ENCODE data around the gene KDM1A.
"Not testable (repeated sequence)": the region's sequence is repeated elsewhere in the genome, so short reads cannot be mapped to it uniquely, and the experiment has no call there.

KDM1A gene

DNA sequence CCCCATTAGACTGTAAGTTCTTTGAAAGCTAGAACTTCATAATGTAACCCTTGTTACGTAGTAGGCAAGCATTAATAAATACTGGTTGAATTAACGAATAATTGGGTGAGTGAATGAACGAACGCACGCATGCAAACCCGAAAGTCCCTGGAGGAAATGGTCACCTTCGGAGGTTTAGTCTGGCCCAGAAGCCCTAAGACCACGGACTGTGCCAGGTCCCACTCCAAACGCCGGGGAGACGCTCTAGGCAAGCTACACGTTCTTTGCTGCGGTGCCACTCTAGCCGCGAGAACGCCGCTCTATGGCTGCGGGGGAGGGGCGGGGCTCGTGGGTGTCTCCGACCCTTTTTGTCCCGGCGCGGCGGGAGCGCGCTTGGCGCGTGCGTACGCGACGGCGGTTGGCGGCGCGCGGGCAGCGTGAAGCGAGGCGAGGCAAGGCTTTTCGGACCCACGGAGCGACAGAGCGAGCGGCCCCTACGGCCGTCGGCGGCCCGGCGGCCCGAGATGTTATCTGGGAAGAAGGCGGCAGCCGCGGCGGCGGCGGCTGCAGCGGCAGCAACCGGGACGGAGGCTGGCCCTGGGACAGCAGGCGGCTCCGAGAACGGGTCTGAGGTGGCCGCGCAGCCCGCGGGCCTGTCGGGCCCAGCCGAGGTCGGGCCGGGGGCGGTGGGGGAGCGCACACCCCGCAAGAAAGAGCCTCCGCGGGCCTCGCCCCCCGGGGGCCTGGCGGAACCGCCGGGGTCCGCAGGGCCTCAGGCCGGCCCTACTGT, at the start of gene KDM1A:
TSS of gene KDM1A (plus strand) at position 375 of the 769 bp plus-strand sequence. CDS start at position 504, 129 bp downstream.
- peak; percentile 93 for DNase-seq

DNA sequence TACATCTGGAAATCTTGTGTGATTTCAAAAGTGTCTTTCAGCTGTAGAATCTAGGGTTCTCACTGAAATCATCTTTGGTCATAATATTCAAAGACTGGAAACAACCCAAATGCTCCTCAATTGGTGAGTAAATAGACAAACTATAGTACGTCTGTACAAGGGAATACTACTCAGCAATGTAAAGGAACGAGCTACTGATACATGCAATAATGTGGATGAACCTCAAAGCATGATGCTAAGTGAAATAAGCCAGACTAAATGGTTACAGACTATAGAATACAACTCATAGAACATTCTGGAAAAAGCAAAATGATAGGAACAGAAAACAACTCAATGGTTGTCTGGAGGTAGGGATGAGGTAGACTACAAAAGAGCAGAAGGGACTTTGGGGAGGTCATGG, 49.2 kb upstream of the KDM1A start:
- DNase-seq: no peak

DNA sequence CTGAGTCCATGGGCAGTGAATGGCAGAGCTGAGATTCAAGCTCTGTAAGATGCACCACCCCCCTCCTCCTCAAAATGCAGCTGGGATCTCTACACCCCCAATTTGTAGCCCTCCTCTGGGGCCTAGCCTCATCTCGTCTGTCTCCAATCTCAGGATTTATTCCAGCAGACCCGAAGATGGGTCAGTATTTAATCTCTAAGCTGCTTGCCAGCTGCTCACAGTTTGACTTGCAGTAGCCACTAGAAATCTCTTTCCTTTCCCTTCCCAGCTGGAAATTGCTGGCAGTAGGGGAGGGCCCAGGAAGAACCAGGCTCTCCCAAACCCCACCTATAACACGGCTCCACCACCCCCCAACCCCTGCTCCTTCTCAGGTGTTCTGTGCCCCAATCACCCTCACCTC, 48.1 kb upstream of the KDM1A start:
- no peak for DNase-seq

DNA sequence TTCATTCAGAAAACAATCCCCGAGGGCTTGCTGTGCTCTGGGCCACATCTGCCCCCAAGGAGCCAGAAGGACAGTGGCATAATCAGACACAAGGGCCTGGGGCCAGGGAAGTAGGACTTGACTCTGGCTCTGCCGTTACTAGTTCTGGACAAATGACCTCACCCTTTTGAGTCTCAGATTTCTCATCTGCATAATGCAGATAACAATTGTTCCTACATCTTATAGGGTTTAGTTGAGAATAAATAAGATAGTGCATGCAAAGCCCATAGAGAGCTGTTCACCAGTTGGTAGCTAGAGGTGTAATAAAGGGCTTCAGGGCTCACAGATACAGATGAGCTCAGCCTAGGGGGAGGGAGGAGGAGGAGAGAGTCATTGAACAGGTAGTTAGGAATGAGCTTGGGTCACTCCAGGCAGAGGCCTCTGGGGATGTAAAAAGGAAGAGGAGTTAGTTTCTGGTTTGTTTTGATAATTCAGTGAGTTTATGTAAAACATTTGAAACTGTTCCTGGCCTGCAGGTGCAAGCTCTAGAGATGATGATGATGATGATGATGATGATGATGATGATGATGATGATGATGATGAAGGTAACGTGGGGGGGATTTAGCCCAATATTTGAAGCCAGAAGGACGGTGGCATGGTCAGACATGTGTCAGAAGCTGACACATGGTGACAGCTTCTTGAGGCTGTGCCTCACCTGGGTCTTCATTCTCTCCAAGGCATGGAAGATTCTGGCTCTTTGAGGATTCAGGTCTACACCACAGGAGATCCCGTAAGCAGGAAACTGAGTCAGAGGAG, 47.5 kb upstream of the KDM1A start:
- DNase-seq: no peak

DNA sequence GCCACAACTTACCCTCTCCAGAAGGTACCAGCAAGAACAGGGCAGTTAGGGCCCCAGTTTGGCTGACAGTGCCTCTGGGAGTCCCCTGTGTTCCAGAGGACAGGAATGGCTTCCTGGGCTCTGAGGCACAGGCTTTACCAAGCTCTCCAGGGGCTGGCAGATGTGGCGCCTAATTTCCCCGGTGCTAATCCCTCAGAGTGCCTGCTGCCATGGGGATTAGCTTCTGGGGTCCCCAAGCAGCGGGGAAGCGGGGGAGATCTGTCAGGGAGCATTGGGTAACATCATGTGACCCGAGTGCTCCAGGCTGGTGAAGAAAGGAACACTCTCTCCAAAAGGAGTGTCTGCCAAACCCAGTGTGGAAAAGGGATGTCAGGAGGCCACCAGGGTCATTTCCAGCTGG, 46.5 kb upstream of the KDM1A start, which contains the start of gene LACTBL1:
TSS of gene LACTBL1 (minus strand) at position 107 of the 400 bp plus-strand sequence. CDS start 550 bp downstream, outside the sequence.
- no peak for DNase-seq

DNA sequence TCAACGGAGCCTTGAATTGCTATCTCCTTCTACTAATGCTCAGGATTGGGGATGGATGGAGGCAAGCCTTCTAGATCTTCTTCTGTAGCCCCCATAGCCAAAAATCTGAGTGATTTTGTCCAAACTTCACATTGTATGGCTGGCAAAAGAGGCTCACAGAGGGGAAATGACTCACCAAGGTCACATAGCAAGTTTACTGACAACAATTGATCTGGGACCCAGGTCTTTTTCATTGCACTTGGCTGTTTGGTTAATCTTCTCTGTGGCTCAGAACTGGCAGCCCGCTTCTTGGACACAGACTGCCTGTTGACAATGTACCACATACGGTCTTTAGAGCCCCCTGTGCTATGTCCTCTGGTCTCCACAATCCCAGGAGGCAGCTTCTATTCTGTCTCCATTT, 43.6 kb upstream of the KDM1A start:
- no peak for DNase-seq

DNA sequence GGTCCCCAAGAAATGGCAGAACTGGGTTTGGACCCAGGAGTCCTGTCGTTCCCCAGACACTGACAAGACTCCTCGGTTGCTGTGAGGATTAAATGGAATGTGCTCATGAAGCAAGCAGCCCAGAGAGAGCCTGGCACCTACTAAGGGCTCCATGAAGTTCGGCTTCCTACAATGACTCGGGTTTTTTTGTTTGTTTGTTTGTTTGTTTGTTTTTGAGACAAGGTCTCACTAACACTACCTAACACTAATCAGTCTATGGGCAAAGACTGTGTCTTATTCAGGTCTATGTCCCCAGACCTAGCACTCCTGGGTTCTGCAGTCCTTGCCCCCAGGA, 43.2 kb upstream of the KDM1A start:
- no peak for DNase-seq

DNA sequence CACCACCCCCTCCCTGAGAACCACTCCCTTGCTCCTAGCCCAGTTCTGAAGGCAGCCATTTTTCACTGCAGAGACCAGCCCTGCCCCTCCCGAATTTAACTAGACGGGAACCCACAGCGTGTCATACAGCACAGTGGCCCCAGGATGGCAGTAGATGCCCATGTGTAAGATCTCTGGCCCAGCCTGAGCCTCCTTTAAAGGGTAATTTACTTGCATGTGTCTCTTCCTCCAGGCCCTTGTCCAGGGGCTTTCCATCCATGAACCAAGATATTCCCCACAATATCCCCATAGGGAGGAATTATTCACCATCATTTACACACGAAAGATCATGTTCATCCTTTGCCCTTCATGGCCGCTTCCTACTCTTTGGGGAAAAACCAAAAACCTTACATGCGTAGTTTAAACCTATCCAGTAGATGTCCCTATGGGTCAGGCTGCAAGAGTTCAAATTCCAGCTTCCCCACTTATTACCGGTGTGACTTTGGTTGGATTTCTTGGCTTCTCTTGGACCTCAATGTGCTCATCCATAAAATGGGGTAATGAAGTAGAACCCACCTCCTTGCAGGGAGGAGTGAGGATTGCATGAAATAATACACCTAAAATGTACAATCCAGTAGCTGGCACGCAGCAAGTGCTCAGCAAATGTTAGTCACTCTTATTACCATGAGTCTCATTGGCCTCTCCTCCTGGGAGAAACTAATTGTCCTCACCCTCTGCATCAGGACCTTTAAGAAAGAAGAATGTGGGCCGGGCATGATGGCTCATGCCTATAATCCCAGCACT, 42.6 kb upstream of the KDM1A start:
- peak; percentile 72 for DNase-seq

DNA sequence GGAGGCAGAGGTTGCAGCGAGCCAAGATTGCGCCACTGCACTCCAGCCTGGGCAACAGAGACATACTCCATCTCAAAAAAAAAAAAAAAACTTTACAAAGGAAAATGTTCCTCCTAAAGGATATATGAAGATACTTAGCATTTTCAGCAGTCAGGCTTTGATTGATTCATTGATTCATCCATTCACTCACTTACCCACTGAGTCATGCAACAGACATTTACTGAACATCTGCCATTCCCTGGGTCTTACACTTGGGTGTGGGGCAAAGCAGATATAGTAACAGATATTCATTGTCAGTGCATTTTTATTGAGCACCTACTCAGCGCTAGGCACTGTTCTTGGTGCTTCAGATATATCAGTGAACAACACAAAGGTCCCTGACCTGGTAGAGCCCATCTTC, 41.0 kb upstream of the KDM1A start:
- peak; percentile 10 for DNase-seq

DNA sequence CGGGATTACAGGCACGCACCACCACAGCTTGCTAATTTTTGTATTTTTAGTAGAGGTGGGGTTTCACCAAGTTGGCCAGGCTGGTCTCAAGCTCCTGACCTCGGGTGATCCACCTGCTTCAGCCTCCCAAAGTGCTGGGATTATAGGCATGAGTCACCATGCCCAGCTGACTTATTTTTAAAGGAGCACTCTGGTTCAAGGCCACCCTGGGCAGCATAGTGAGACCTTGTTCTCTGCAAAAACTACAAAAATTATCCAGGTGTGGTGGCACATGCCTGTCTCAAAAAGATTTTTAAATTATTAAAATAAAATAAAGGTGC, 38.8 kb upstream of the KDM1A start:
- not testable (repeated sequence) for DNase-seq

DNA sequence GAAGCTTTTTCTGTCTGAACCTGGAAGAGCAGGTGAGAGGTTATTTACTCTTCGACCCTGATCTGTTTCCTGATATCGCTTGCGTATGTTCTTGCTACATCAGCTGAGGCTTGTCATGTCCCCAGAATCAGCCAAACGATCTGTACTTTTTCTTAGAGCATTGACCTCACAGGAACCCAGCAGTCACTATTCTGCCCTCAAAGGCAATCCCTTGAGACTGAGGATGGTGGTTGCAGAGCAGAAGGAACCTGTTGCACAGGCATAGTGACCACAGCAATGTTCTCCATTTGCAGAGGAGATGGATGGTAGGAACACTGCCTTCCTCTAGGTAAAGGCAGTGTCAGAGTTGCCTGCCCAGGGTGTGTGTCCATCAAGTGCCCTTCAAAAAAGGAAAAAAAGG, 35.3 kb upstream of the KDM1A start:
- no peak for DNase-seq

DNA sequence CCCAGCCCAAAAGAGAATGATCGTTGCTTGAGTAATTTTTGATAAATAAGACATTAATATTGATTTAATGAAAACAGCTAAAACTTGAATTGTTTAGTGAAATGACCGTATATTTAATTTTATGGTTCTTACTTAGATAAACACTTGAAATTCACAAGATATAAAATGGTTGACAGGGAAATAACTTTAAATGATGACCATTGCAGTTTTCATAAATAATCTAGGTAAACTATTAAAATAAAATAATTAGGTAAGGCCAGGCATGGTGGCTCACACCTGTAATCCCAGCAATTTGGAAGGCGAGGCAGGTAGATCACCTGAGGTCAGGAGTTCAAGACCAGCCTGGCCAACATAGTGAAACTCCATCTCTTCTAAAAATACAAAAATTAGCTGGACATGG, 26.9 kb upstream of the KDM1A start:
- DNase-seq: not testable (repeated sequence)

DNA sequence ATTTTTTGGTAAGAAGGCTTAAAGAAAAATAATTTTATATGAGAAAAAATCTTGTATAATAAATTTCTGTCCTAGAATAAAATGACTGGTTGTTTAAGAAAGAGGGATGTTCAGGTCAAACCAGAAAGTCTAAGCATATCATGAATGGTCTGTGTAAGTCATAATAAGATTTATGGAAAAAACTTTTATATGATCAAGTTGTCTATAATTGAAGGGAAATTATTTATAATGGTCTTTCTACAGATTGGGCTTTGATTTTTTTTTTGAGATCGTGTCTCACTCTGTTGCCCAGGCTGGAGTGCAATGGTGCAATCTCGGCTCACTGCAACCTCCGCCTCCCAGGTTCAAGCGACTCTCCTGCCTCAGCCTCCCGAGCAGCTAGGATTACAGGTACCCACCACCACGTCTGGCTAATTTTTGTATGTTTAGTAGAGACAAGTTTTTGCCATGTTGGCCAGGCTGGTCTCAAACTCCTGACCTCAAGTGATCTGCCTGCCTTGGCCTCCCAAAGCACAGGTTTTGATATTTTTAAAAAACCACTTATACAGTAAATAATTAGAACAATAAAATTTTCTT, 26.0 kb upstream of the KDM1A start:
- DNase-seq: not testable (repeated sequence)

DNA sequence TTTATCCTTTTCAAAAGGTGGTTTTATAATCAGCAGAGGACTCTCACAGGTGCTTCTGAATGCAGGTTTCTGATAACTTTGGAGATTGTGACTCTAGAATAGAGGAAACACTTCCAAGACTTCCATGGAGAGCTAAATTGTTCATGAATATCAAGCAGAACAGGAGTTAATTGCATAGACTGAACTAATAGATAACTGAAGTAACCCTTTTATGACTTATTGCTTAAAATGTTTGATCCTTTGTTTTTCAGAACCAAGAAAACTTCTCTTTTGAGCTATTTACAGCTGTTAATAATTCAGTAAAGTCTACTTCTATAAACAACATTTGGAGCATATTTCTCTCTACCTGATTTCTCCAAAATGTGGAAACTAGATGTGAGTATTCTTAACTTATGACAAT, 23.5 kb upstream of the KDM1A start:
- DNase-seq: no peak

DNA sequence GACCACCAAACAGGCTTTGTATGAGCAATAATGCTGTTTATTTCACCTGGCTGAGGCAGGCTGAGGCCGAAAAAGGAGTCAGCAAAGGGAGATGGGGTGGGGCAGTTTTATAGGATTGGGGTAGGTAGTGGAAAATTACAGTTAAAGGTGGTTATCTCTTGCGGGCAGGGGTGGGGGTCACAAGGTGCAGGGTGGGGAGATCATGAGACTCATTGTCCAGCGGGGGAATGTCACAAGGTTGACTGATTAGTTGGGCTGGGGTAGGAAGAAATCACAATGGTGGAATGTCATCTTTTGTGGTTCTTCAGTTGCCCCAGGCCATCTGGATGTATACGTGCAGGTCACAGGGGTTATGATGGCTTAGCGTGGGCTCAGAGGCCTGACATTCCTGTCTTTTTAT, 21.7 kb upstream of the KDM1A start:
- DNase-seq: not testable (repeated sequence)

DNA sequence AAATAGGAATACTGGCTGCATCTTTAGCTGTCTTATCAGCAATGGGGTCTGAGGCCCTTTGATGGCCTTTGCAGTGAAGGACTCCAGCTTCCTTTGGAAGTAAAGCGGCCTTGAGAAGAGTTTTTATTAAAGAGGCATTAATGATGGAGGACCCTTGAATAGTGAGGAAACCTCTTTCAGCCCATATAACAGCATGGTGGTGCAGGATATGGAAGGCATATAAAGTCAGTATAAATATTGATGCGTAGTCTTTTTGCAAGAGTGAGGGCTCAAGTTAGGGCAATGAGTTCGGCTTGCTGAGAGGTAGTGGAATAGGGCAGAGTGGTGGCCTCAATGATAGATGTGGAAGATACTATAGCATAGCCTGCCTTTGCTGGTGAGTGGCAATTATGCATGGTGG, 19.1 kb upstream of the KDM1A start:
- DNase-seq: not testable (repeated sequence)

DNA sequence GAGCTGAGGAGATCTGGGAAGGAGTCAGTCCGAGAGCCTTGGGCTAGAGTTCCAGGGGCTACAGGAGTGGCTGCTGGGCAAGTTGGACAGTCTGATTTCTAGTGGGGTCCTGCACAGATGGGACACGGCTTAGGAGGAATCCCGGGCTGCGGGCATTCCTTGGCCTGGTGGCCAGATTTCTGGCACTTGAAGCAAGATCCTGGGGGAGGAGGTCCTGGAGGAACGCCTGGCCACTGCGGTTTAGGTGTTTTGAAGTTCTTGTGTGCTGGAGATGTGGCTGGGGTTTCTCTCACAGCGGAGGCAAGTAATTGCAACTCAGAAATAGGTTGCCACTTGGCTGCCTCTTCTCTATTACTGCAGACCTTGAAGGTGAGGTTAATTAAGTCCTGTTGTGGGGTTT, 17.1 kb upstream of the KDM1A start:
- DNase-seq: not testable (repeated sequence)

DNA sequence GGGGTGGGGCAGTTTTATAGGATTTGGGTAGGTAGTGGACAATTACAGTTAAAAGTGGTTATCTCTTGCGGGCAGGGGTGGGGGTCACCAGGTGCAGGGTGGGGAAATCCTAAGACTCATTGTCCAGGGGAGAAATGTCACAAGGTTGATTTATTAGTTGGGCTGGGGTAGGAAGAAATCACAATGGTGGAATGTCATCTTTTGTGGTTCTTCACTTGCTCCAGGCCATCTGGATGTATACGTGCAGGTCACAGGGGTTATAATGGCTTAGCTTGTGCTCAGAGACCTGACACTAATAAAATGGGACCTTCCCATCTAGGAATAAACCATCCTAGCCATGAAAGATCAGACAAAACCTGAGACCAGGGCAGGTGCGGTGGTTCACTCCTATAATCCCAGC, 15.2 kb upstream of the KDM1A start:
- DNase-seq: no peak

DNA sequence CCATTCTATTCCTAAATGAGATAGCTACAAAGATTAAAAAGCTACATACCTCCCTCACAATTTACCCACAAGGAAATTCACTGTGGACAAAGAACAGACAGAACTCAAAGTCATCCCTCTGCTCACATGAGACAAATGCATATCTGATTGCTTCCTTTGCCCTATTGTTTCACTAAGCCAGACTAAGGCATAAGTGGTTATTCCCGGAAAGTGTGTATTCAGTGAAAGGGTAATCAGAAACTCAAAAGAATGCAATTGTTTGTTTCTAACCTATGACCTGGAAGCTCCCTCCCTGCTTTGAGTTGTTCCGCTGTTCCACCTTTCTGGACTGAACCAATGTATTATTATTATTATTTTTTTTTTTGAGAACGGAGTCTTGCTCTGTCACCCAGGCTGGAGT, 14.5 kb upstream of the KDM1A start:
- not testable (repeated sequence) for DNase-seq

DNA sequence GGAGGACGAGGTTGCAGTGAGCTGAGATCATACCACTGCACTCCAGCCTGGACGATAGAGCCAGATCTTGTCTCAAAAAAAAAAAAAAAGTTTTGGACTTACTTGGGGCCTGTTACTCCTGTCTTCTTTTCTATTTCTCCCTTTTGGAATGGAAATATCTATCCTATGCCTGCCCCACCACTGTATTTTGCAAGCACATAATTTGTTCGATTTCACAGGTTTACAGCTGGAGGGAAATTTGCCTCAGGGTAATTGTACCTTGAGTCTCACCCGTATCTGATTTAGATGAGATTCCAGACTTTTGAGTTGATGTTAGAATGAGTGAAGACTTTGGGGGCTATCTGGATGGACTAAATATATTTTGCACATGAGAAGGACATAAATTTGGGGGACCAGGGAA, 12.2 kb upstream of the KDM1A start:
- no peak for DNase-seq

DNA sequence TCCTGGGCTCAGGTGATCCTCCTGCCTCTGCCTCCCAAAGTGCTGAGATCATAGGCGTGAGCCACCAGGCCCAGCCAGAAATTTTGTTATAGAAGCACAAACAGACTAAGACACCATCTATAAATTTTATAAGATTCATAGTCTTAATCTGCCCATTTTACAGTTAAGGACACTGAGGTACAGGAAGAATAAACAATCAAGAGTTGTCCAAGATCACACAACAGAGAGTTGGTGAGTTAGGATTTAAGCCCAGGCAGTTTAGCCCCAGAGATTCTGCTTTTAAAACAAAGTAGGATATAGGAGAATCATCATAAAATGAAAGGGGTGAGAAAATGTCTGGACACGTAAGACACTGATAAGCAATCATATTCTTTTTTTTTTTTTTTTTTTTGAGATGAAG, 10.4 kb upstream of the KDM1A start:
- DNase-seq: no peak

DNA sequence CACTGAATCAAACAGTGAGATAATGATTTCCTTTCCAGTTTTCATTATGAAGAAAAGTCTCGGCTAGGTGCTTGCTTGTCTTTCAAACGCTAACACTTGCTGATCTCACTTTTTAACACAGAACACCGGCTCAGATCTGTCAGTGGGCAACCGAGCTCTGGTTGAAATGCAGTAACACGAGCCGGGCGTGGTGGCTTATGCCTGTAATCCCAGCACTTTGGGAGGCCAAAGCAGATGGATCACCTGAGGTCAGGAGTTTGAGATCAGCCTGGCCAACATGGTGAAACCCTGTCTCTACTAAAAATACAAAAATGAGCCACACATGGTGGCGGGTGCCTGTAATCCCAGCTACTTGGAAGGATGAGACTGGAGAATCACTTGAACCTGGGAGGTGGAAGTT, 9.2 kb upstream of the KDM1A start:
- not testable (repeated sequence) for DNase-seq

DNA sequence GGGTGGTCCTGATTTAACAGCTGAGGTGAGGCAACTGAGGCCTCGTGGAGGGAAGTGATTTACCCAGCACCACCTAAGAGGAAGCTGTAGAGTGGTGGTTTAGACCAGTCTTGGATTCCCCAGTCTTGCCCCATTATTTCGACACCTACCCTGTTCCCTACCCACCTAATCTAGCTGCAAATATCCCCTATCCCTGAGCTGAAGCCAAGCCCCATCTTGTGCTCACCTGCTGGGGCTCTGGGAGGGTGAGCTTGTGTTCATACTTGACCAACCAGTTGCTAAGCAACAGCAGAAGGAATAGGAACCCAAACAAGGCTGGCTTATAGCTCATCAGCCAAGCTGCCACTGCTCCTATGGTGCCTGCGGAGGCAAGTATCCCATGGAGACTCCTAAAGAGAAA, 5.6 kb upstream of the KDM1A start:
- peak; percentile 38 for DNase-seq
